ENCODE data around the gene HEPN1. TPM values are rescaled to one million over a fixed set of nuclear protein-coding genes. Genes with fewer than 3 reads are reported as not detected.

Gene HEPN1
- total RNA-seq, 6 experiments from 2014 or later, result 0.18 TPM; not detected in 5

DNA sequence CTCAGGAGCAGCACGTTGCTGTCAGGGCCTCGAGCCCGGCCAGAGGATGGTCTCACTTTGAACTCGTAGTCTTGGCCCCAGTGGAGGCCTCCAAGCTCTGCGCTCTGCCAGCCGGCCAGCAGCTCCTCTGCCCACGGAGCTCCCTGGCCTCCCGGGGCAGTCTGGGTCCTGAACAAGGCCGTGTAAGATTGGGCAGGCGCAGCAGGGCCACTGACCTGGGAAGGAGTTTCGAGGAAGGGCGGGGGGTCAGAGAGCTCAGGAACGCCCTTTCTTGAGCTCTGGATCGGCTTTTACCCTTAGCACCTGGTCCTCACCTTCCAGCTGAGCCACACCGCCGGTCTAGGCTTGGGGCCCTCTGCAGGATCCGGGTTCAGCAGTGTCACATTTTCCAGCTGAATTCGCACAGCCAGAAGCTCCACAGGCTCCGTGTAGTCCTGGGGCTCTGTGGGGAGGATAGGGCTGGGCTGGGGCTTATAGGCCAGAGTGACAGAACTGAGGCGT is 23.5 kb upstream of the HEPN1 start:
- H3K27ac ChIP-seq, result peak overlapping the region in 1 of 3 donors; percentile 7
- ATAC-seq (no peak), DNase-seq (no peak)
- H3K4me1 ChIP-seq, result no peaks in the 10 kb centered on the region
- no peaks in the 10 kb centered on the region for H3K36me3 ChIP-seq
- no peaks in the 10 kb centered on the region for H3K9me3 ChIP-seq
- peak overlapping the region in 2 of 3 donors; percentile 7 to 25 for H3K4me3 ChIP-seq
- WGBS (ENCODE audit: insufficient coverage, low coverage, low lambda C conversion rate, missing lambda C conversion rate), result no CpG with 5 or more reads among the region's 20 CpGs
- TF ChIP-seq, protein P1, sequence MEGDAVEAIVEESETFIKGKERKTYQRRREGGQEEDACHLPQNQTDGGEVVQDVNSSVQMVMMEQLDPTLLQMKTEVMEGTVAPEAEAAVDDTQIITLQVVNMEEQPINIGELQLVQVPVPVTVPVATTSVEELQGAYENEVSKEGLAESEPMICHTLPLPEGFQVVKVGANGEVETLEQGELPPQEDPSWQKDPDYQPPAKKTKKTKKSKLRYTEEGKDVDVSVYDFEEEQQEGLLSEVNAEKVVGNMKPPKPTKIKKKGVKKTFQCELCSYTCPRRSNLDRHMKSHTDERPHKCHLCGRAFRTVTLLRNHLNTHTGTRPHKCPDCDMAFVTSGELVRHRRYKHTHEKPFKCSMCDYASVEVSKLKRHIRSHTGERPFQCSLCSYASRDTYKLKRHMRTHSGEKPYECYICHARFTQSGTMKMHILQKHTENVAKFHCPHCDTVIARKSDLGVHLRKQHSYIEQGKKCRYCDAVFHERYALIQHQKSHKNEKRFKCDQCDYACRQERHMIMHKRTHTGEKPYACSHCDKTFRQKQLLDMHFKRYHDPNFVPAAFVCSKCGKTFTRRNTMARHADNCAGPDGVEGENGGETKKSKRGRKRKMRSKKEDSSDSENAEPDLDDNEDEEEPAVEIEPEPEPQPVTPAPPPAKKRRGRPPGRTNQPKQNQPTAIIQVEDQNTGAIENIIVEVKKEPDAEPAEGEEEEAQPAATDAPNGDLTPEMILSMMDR (IDR thresholded peaks at IDR 0.05), result no peak
- TF ChIP-seq POLR2A (IDR thresholded peaks at IDR 0.05), result no peak
- no peaks in the 10 kb centered on the region for H3K27me3 ChIP-seq
- intact Hi-C loops (cut with DNase I), result no loop called here

DNA sequence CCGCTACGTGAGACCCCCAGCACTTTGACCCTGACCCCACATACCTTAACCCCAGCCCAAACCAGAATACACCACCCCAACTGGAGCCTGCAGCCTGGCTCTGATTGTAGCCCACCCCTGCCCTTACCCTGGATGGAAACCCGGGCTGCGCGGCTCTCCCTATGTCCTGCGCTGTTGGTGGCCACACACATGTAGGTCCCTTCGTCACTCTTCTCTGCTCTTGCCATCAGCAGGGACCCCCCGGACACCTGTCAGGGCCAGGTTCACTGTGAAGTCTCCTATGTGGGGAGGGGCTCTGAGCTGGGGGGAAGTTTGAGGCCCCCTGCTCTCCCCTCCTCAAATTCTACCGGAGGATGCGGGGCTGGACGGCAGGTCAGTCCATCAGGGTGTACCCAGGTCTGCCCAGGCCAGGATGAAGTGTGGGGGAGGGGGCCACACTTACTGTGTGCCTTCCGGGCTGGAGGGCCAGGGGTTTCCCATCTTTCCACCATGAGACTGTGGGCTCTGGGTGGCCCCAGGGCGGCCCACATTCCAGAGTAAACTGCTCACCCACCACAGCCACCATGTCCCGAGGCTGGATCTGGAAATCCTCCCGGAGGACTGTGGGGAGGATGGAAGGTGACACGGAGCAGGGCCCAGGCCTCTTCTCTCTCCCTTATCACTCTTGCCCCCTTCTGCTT is 22.8 kb upstream of the HEPN1 start:
- no peaks in the 10 kb centered on the region for H3K27me3 ChIP-seq
- no peaks in the 10 kb centered on the region for H3K9me3 ChIP-seq
- TF ChIP-seq, protein P1 (IDR thresholded peaks at IDR 0.05), result no peak
- TF ChIP-seq POLR2A (IDR thresholded peaks at IDR 0.05), result no peak
- peak overlapping the region in 1 of 3 donors; percentile 57 for H3K27ac ChIP-seq
- DNase-seq (no peak), ATAC-seq (no peak)
- H3K4me1 ChIP-seq, result no peaks in the 10 kb centered on the region
- H3K36me3 ChIP-seq, result no peaks in the 10 kb centered on the region
- WGBS (ENCODE audit: insufficient coverage, low coverage, low lambda C conversion rate, missing lambda C conversion rate), result 82% methylated on average over 4 of the region's 16 CpGs
- peak overlapping the region; percentile 20 to 33 (median 25) for H3K4me3 ChIP-seq
- intact Hi-C loops (cut with DNase I), result no loop called here

DNA sequence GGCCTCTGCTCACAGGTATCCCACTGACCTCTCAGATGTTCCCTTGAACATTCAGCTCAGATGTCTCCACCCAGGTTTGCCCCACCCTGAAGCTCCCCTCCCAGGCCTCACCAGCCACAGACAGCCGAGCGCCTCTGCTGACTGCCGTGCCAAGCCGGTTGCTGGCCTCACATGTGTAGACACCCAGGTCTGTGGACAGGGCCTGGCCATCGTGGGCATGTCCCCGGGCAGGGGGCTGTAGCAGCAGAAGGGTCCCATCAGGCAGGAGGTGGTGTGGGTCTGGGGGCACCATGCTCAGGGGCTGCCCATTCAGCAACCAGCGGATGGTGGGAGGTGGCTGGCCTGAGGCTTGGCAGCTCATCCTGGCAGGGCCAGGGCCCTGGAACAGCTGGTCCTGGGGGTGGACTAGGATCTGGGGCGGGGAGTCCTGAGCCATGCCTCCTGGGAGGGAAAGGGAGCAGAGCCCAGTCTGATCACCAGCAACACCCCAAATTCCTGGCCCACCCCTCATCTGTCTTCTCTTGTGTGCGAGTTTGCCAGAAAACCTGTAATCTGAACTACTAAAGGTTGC is 22.1 kb upstream of the HEPN1 start:
- no peaks in the 10 kb centered on the region for H3K4me1 ChIP-seq
- WGBS (ENCODE audit: insufficient coverage, low coverage, low lambda C conversion rate, missing lambda C conversion rate), result 63% methylated on average over 2 of the region's 9 CpGs
- no peaks in the 10 kb centered on the region for H3K27me3 ChIP-seq
- no peak for DNase-seq
- TF ChIP-seq, protein P1 (IDR thresholded peaks at IDR 0.05), result no peak
- no peak for TF ChIP-seq POLR2A (IDR thresholded peaks at IDR 0.05)
- intact Hi-C loops (cut with DNase I), result no loop called here
- peak overlapping the region in 2 of 3 donors; percentile 31 to 57 for H3K27ac ChIP-seq
- peak overlapping the region; percentile 20 to 33 (median 25) for H3K4me3 ChIP-seq
- H3K36me3 ChIP-seq, result no peaks in the 10 kb centered on the region
- H3K9me3 ChIP-seq, result no peaks in the 10 kb centered on the region
- no peak for ATAC-seq

DNA sequence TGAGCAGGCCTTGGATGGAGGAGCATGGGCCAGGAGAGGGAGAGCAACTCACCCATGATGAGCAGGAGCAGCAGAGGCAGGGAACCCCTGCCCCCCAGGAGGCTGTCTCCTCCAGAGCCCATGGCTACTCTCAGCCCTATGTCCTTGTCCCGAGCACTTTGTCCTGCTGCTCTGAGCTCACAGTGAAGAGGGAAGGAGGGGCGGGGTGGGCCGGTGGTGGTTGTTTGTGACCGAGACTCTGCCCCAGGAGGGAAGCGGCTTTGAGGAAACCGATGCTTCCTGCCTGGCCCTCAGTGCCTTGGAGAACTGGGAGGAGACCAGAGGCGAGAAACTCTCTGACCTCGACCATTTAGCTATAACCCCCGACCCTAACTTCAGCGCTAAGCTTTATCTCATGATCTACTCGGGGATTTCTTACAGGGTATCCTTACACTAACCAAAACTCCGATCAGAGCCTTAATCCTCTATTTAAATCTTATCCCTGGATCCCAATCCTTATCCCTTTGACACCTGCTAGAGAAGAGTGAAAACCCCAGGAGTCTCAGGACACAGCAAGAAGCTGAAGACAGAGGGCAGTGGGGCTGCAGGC is 21.3 kb upstream of the HEPN1 start, which contains the start of gene ROBO4:
TSS of gene ROBO4 (minus strand) at position 192 of the 589 bp plus-strand sequence. CDS start at position 122, 70 bp downstream.
- WGBS (ENCODE audit: insufficient coverage, low coverage, low lambda C conversion rate, missing lambda C conversion rate), result 34% methylated on average over 8 of the region's 12 CpGs
- no peaks in the 10 kb centered on the region for H3K27me3 ChIP-seq
- no peaks in the 10 kb centered on the region for H3K36me3 ChIP-seq
- ATAC-seq (peak; percentile 48 to 58 (median 53)), DNase-seq (peak in 1 of 3 donors; percentile 55)
- no peaks in the 10 kb centered on the region for H3K4me1 ChIP-seq
- intact Hi-C loops (cut with DNase I), result no loop called here
- no peak for TF ChIP-seq POLR2A (IDR thresholded peaks at IDR 0.05)
- TF ChIP-seq, protein P1 (IDR thresholded peaks at IDR 0.05), result no peak
- H3K4me3 ChIP-seq, result peak within 1 kb of the TSS; percentile 20 to 33 (median 25)
- H3K9me3 ChIP-seq, result no peaks in the 10 kb centered on the region
- peak within 1 kb of the TSS in 2 of 3 donors; percentile 31 to 57 for H3K27ac ChIP-seq

All from right lobe of liver (tissue), 6 donors.